Breast epithelium (tissue), 4 donors: ENCODE data around the gene ABHD6. TPM values are rescaled to one million over a fixed set of nuclear protein-coding genes. Genes with fewer than 3 reads are reported as not detected.
A peak's percentile ranks its signal among the peaks of the same experiment; 100 is the strongest.

ENCODE experiments used
- DNase-seq, 2 donors: peaks; one replicate each; pipeline ENCODE4 v3.0.0-alpha.2; 2019; ENCODE audit warnings: low spot score in 2 of 2
- H3K27ac ChIP-seq, 2 donors: fragments of 200-600 bp; sonication (generic) in 1 of 2; one replicate each; pipeline ENCODE4 v1.5.1; 2016 to 2019; ENCODE audit warnings: mild to moderate bottlenecking in 1 of 2
- H3K27me3 ChIP-seq, 2 donors: fragments of 200-600 bp; sonication (generic) in 1 of 2; one replicate each; pipeline versions ENCODE4 v1.5.1 to v1.6.0; 2017 to 2019; ENCODE audit warnings: control low read depth in 1 of 2, mild to moderate bottlenecking in 1 of 2
- H3K36me3 ChIP-seq: fragments of 200-600 bp; one replicate; pipeline ENCODE4 v1.5.1; 2019
- H3K4me1 ChIP-seq, 2 donors: fragments of 200-600 bp; sonication (generic); one replicate each; pipeline ENCODE4 v1.5.1; 2016 to 2019; ENCODE audit warnings: control low read depth in 1 of 2
- H3K4me3 ChIP-seq, 3 donors: fragments of 200-600 bp; sonication (generic); 1 replicate in 2 of 3; 2 replicates in 1 of 3; pipeline ENCODE4 v1.5.1; 2016 to 2019; ENCODE audit warnings: mild to moderate bottlenecking in 3 of 3, moderate library complexity in 2 of 3
- H3K9me3 ChIP-seq, 2 donors: fragments of 200-600 bp; sonication (generic) in 1 of 2; one replicate each; pipeline ENCODE4 v1.5.1; 2016 to 2019; ENCODE audit warnings: control low read depth in 1 of 2
- POLR2A ChIP-seq: fragments of 450-650 bp; IDR thresholded peaks from one replicate; pipeline ENCODE4 v1.6.1; 2016; ENCODE audit warnings: antibody characterized with exemption, mild to moderate bottlenecking, moderate library complexity
- POLR2AphosphoS5 ChIP-seq, 3 donors: sonication (generic); formaldehyde crosslinking; IDR thresholded peaks; one replicate each; pipeline ENCODE4 v1.6.1; 2017; ENCODE audit warnings: antibody characterized with exemption in 3 of 3
- intact Hi-C: fragments of 100-400 bp; cut with DNase I; formaldehyde crosslinking; loops from one replicate; pipeline ENCODE4 v1.15.1; 2023; ENCODE audit warnings: low total_unique reads
- total RNA-seq, 3 donors: library from RNA; depleted of rRNA; stranded (reverse); fragments of >200 nt; gene quantifications; one replicate each; pipeline ENCODE4 v1.1.0, GENCODE V29; 2016
- TF ChIP-seq, protein P1 (sequence below), 3 donors: fragments of 450-650 bp; IDR thresholded peaks; one replicate each; pipeline ENCODE4 v1.5.1; 2016 to 2017; ENCODE audit warnings: antibody characterized with exemption in 3 of 3, mild to moderate bottlenecking in 3 of 3, moderate library complexity in 3 of 3

The ABHD6 gene
- total RNA-seq, 3 donors from 2014 or later = 10.2 to 22.2 (median 13.4) TPM

DNA sequence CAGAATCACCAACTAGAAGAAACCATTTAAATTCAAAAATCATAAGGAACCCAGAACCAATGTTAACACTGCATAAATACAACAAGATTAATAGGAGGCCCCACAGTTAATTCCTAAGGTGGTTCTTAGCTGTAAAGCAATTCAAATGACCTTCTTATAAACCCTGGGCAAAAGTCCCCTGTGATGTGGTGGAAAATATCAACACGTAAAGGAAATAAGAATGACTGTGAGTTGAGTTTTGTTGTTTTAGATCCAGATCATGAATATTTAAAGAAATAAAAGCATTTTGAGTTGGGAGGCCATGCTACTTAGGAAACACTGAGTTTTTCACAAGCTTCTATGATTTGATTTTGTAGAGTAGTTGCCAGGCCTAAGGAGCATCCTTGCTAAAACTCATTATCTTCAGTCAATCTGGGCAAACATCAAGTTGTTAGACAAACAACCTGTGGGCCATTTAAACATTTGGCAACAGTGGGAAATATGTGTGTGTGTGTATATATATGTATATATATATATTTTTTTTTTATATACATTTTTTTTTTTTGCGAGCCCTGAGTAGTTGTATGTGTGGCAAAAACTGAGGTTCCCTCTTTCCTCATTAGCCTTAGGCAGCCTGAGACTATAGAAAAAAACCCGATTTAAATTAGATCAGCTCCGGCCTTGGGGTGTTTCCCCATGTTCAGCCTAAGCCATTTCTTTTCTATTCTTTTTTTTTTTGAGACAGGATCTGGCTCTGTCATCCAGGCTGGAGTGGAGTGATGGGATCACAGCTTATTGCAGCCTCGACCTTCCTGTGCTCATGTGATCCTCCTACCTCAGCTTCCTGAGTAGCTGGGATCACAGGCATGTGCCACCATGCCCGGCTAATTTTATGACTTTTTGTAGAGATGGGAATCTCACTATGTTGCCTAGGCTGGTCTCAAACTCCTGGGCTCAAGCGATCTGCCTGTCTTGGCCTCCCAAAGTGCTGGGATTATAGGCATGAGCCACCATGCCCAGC is 87.1 kb downstream of the ABHD6 start:
- Histone ChIP-seq H3K27me3 (no peaks in the 10 kb centered on the region), H3K4me1 (no peaks in the 10 kb centered on the region), H3K4me3 (no peak overlapping the region), H3K9me3 (no peaks in the 10 kb centered on the region), H3K36me3 (no peaks in the 10 kb centered on the region), H3K27ac (peak overlapping the region in 1 of 2 donors; percentile 34)
- intact Hi-C loops = no loop called here
- TF ChIP-seq POLR2AphosphoS5 (IDR thresholded peaks at IDR 0.05) (no peak), POLR2A (no peak)
- TF ChIP-seq, protein P1, sequence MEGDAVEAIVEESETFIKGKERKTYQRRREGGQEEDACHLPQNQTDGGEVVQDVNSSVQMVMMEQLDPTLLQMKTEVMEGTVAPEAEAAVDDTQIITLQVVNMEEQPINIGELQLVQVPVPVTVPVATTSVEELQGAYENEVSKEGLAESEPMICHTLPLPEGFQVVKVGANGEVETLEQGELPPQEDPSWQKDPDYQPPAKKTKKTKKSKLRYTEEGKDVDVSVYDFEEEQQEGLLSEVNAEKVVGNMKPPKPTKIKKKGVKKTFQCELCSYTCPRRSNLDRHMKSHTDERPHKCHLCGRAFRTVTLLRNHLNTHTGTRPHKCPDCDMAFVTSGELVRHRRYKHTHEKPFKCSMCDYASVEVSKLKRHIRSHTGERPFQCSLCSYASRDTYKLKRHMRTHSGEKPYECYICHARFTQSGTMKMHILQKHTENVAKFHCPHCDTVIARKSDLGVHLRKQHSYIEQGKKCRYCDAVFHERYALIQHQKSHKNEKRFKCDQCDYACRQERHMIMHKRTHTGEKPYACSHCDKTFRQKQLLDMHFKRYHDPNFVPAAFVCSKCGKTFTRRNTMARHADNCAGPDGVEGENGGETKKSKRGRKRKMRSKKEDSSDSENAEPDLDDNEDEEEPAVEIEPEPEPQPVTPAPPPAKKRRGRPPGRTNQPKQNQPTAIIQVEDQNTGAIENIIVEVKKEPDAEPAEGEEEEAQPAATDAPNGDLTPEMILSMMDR (IDR thresholded peaks at IDR 0.05) = no peak
- DNase-seq = no peak

DNA sequence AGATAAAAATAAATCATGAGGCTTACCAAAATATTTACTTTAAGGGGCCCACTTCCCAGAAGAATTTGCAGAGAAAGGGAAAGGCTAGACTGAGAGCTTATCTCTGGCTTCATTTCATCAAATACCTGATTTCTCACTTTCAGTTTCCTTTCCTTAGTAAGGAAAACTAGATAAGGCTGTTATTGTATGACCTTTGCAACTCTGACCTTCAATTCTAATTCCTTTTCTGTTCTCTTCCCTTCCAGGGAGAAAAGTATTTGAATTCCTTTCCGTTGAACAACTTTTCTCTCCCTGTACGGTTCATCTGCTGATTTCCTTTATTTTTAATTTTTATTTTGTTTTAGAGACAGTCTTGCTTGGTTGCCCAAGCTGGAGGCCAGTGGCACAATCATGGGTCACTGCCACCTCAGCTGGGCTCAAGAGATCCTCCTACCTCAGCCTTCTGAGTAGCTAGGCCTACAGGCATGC is 88.0 kb downstream of the ABHD6 start:
- Histone ChIP-seq H3K27ac (peak overlapping the region in 1 of 2 donors; percentile 34), H3K27me3 (no peaks in the 10 kb centered on the region)
- TF ChIP-seq, protein P1 (IDR thresholded peaks at IDR 0.05) = no peak
- TF ChIP-seq POLR2A (no peak), POLR2AphosphoS5 (IDR thresholded peaks at IDR 0.05) (no peak)

DNA sequence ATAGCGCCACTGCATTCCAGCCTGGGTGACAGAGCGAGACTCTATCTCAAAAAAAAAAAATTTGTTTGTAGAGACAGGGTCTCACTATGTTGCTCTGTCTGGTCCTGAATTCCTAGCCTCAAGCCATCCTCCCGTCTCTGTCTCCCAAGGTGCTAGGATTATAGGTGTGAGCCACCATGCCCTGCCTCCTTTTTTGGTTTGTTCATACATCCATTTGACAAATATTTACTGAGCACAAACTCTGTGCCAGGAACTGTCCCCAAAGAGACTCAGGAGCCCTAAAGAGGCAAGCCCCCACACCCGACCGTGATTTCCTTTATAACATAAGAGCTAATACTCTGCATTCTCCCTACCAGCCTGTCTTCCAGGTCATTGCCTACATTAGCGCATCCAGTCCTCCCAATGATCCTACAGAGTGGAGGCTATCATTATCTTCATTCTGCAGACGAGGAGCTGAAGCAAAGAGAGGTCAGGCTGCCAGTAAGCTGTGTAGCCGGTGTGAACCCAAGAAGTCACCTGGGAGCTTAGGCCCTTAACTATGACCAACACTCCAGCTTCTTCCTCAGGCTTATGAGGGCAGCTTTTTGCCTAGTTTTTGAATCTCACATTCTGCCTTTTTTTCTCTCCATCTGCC is 88.8 kb downstream of the ABHD6 start:
- H3K36me3 ChIP-seq = no peaks in the 10 kb centered on the region
- DNase-seq = no peak
- no peaks in the 10 kb centered on the region for H3K4me1 ChIP-seq
- H3K27ac ChIP-seq = no peak overlapping the region
- H3K27me3 ChIP-seq = no peaks in the 10 kb centered on the region
- no peak for TF ChIP-seq POLR2AphosphoS5 (IDR thresholded peaks at IDR 0.05)
- intact Hi-C loops = no loop called here
- H3K4me3 ChIP-seq = no peak overlapping the region
- H3K9me3 ChIP-seq = no peaks in the 10 kb centered on the region

More for the DNA sequence above, 88.0 kb downstream of the ABHD6 start:
- Histone ChIP-seq H3K4me3 (no peak overlapping the region), H3K4me1 (no peaks in the 10 kb centered on the region), H3K36me3 (no peaks in the 10 kb centered on the region), H3K9me3 (no peaks in the 10 kb centered on the region)
- DNase-seq = no peak
- intact Hi-C loops = no loop called here

DNA sequence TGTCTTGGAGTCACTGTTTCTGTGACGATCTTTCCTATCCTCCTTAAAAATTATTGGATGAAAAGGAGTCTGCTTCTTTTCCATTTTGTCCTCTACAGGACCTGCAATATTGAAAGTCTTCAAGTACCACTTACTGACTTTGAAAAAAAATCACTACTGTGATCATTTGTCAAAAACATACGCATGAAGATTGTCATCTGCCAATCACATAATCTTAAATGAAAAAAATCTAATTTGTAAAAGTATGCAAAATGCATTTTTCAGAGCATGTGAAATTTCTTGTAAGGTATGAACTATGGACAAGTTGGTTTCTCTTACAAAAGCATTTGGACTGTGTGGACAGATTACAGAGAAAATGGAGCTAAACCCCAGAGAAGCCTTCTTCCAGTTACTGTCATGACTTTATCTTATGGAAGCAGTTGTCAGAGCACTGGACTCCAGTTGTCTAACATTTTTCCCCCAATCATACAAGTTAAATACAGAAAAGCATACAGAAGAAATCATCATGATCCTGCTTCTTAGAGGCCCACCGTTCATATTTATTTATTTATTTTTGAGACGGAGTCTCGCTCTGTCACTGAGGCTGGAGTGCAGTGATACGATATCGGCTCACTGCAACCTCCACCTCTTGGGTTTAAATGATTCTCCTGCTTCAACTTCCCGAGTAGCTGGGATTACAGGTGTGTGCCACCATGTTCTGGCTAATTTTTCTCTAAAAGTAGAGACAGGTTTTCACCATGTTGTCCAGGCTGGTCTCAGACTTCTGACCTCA is 91.7 kb downstream of the ABHD6 start:
- Histone ChIP-seq H3K4me1 (peaks cover 0 to 5% of the 10 kb centered on the region in 2 donors), H3K27me3 (no peaks in the 10 kb centered on the region), H3K27ac (no peak overlapping the region), H3K36me3 (no peaks in the 10 kb centered on the region), H3K4me3 (no peak overlapping the region), H3K9me3 (no peaks in the 10 kb centered on the region)
- TF ChIP-seq, protein P1 (IDR thresholded peaks at IDR 0.05) = no peak
- no peak for TF ChIP-seq POLR2AphosphoS5 (IDR thresholded peaks at IDR 0.05)
- TF ChIP-seq POLR2A = no peak
- intact Hi-C loops = no loop called here
- no peak for DNase-seq

DNA sequence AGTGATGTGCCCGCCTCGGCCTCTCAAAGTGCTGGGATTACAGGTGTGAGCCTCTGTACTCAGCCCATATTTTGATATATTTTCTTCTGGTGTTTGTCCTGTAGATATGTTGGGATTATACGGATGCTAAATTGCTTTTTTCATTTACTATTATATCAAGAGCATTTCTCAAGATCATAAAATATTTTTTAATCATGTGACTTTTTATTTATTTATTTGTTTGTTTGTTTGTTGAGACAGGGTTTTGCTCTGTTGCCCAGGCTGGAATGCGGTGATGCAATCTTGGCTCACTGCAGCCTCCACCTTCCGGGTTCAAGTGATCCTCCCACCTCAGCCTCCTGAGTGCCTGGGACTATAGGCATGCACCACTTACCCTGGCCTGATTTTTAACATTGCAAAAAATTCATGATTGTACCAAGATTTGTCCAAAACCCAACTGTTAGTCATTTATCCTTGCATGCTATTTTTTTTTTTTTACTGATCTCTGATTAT is 92.4 kb downstream of the ABHD6 start:
- Histone ChIP-seq H3K4me1 (peaks cover 0 to 7% of the 10 kb centered on the region in 2 donors), H3K4me3 (no peak overlapping the region), H3K27ac (no peak overlapping the region), H3K27me3 (no peaks in the 10 kb centered on the region), H3K36me3 (no peaks in the 10 kb centered on the region), H3K9me3 (no peaks in the 10 kb centered on the region)
- no peak for DNase-seq
- intact Hi-C loops = loop anchor here (5.0 kb wide), 1 partner anchor 82 kb away; no protein-coding TSS in a partner anchor
- TF ChIP-seq POLR2A (no peak), POLR2AphosphoS5 (IDR thresholded peaks at IDR 0.05) (no peak)
- TF ChIP-seq, protein P1 (IDR thresholded peaks at IDR 0.05) = no peak
